Sigmoid colon (tissue), 7 donors: ENCODE measurements around the gene TFF1. TPM values are rescaled to one million over a fixed set of nuclear protein-coding genes. Genes with fewer than 3 reads are reported as not detected.

Experiments used
- DNase-seq: peaks from one replicate; pipeline ENCODE4 v3.0.0-alpha.2; 2019
- H3K27ac ChIP-seq, 4 donors: fragments of 200-600 bp; sonication (generic); one replicate each; pipeline ENCODE4 v1.5.1; 2016 to 2019; ENCODE audit warnings: mild to moderate bottlenecking in 1 of 4
- H3K27me3 ChIP-seq, 3 donors: fragments of 200-600 bp; sonication (generic); one replicate each; pipeline ENCODE4 v1.5.1; 2019; ENCODE audit warnings: mild to moderate bottlenecking in 1 of 3
- H3K36me3 ChIP-seq, 4 donors: fragments of 200-600 bp; sonication (generic); one replicate each; pipeline ENCODE4 v1.5.1; 2016 to 2019
- H3K4me1 ChIP-seq, 4 donors: fragments of 200-600 bp; sonication (generic); one replicate each; pipeline ENCODE4 v1.5.1; 2017 to 2019
- H3K4me3 ChIP-seq, 4 donors: fragments of 200-600 bp; sonication (generic); one replicate each; pipeline ENCODE4 v1.5.1; 2017 to 2019; ENCODE audit warnings: mild to moderate bottlenecking in 2 of 4, moderate library complexity in 1 of 4
- H3K9me3 ChIP-seq, 4 donors: fragments of 200-600 bp in 3 of 4; sonication (generic) in 3 of 4; one replicate each; pipeline versions ENCODE4 v1.5.1 to v1.6.1; 2013 to 2019
- CTCF ChIP-seq, 4 experiments: fragments of 450-650 bp in 3 of 4; fragments of 200-600 bp in 1 of 4; IDR thresholded peaks; one replicate each; pipeline ENCODE4 v1.5.1; 2016 to 2019; ENCODE audit warnings: antibody characterized with exemption in 4 of 4, mild to moderate bottlenecking in 3 of 4, moderate library complexity in 2 of 4
- EP300 ChIP-seq, 4 donors: sonication (generic); formaldehyde crosslinking; IDR thresholded peaks; one replicate each; pipeline ENCODE4 v1.6.1; 2017; ENCODE audit warnings: antibody characterized with exemption in 4 of 4
- POLR2A ChIP-seq, 2 donors: fragments of 450-650 bp; IDR thresholded peaks; one replicate each; pipeline ENCODE4 v1.6.1; 2016; ENCODE audit warnings: antibody characterized with exemption in 2 of 2, mild to moderate bottlenecking in 2 of 2, moderate library complexity in 2 of 2
- POLR2AphosphoS5 ChIP-seq, 4 donors: sonication (generic); formaldehyde crosslinking; IDR thresholded peaks; one replicate each; pipeline ENCODE4 v1.6.1; 2017; ENCODE audit warnings: antibody characterized with exemption in 4 of 4
- WGBS, 2 donors: extraction: QIAGEN DNeasy Blood & Tissue Kit; methylation state at CpG; one replicate each; pipeline ENCODE4 v1.1.7; 2013; 5-methylcytosine and 5-hydroxymethylcytosine counted together
- intact Hi-C: fragments of 100-400 bp; cut with DNase I; formaldehyde crosslinking; loops from one replicate; pipeline ENCODE4 v1.15.1; 2023
- polyA plus RNA-seq, 3 donors: library from polyadenylated mRNA; stranded (reverse); fragments of 200-250 nt; gene quantifications; one replicate each; pipeline ENCODE4 v1.2.3, GENCODE V29; 2013
- total RNA-seq, 4 donors: library from RNA; depleted of rRNA; stranded (reverse); fragments of >200 nt; gene quantifications; one replicate each; pipeline ENCODE4 v1.1.0, GENCODE V29; 2016
- donor health status: healthy with polysubstance abuse.
- donor health status: Bipolar disorder and iron deficiency.
- donor health status: healthy.

TFF1 gene
- total and polyA plus RNA-seq, 7 donors, result 1.1 to 706 (median 454) TPM; not detected in 3

- Histone ChIP-seq H3K36me3 (no peaks in the 10 kb centered on the region), H3K27ac (no peak overlapping the region), H3K9me3 (no peaks in the 10 kb centered on the region), H3K4me3 (no peak overlapping the region), H3K27me3 (peaks cover 3 to 22% (median 4%) of the 10 kb centered on the region in 3 donors), H3K4me1 (no peaks in the 10 kb centered on the region)
- TF ChIP-seq POLR2AphosphoS5 (IDR thresholded peaks at IDR 0.05) (no peak), CTCF (IDR thresholded peaks at IDR 0.05) (no peak), EP300 (IDR thresholded peaks at IDR 0.05) (no peak), POLR2A (IDR thresholded peaks at IDR 0.05) (no peak)
- WGBS, 2 donors, result 51 to 69% methylated on average over 17 of the region's 17 CpGs
- peak; percentile 46 for DNase-seq
- intact Hi-C loops, result no loop called here
Measured at GRCh38 chr21:42319851-42320572, 46.3 kb downstream of the TFF1 start.

- H3K9me3 ChIP-seq, result no peaks in the 10 kb centered on the region
- H3K4me3 ChIP-seq, result no peak overlapping the region
- no peak overlapping the region for H3K27ac ChIP-seq
- peaks cover 3 to 22% (median 4%) of the 10 kb centered on the region in 3 donors for H3K27me3 ChIP-seq
- H3K4me1 ChIP-seq, result no peaks in the 10 kb centered on the region
- peak; percentile 50 for DNase-seq
- no peaks in the 10 kb centered on the region for H3K36me3 ChIP-seq
- 27 to 28% methylated on average over 10 of the region's 10 CpGs for WGBS, 2 donors
- intact Hi-C loops, result no loop called here
- TF ChIP-seq CTCF (IDR thresholded peaks at IDR 0.05) (no peak), POLR2A (IDR thresholded peaks at IDR 0.05) (no peak), EP300 (IDR thresholded peaks at IDR 0.05) (no peak), POLR2AphosphoS5 (IDR thresholded peaks at IDR 0.05) (no peak)
Measured at GRCh38 chr21:42319376-42319775, 47.0 kb downstream of the TFF1 start.

- Histone ChIP-seq H3K36me3 (no peaks in the 10 kb centered on the region), H3K27ac (no peak overlapping the region), H3K9me3 (no peaks in the 10 kb centered on the region), H3K4me3 (no peak overlapping the region), H3K27me3 (peaks cover 3 to 22% (median 4%) of the 10 kb centered on the region in 3 donors), H3K4me1 (no peaks in the 10 kb centered on the region)
- TF ChIP-seq CTCF (IDR thresholded peaks at IDR 0.05) (no peak), POLR2AphosphoS5 (IDR thresholded peaks at IDR 0.05) (no peak), EP300 (IDR thresholded peaks at IDR 0.05) (no peak), POLR2A (IDR thresholded peaks at IDR 0.05) (no peak)
- WGBS, 2 donors, result 80 to 85% methylated on average over 20 of the region's 20 CpGs
- peak; percentile 45 for DNase-seq
- intact Hi-C loops, result no loop called here
Measured at GRCh38 chr21:42317826-42318746, 48.2 kb downstream of the TFF1 start.

GRCh38 chr21:42317341-42317741 is 49.0 kb downstream of the TFF1 start:
- intact Hi-C loops, result no loop called here
- Histone ChIP-seq H3K36me3 (no peaks in the 10 kb centered on the region), H3K4me1 (no peaks in the 10 kb centered on the region), H3K4me3 (no peak overlapping the region), H3K9me3 (no peaks in the 10 kb centered on the region), H3K27ac (no peak overlapping the region), H3K27me3 (peaks cover 0 to 18% (median 4%) of the 10 kb centered on the region in 3 donors)
- 17 to 69% methylated on average over 8 of the region's 8 CpGs for WGBS, 2 donors
- TF ChIP-seq EP300 (IDR thresholded peaks at IDR 0.05) (no peak), POLR2A (IDR thresholded peaks at IDR 0.05) (peak in 1 of 2 donors; percentile 3)
- no peak for DNase-seq

- no peaks in the 10 kb centered on the region for H3K9me3 ChIP-seq
- intact Hi-C loops, result no loop called here
- peaks cover 0 to 18% (median 4%) of the 10 kb centered on the region in 3 donors for H3K27me3 ChIP-seq
- TF ChIP-seq POLR2AphosphoS5 (IDR thresholded peaks at IDR 0.05) (peak in 1 of 4 donors; percentile 23), EP300 (IDR thresholded peaks at IDR 0.05) (no peak), POLR2A (IDR thresholded peaks at IDR 0.05) (peak in 1 of 2 donors; percentile 41), CTCF (IDR thresholded peaks at IDR 0.05) (no peak)
- H3K27ac ChIP-seq, result no peak overlapping the region
- no peak overlapping the region for H3K4me3 ChIP-seq
- WGBS, 2 donors, result 22 to 73% methylated on average over 16 of the region's 16 CpGs
- no peaks in the 10 kb centered on the region for H3K4me1 ChIP-seq
- H3K36me3 ChIP-seq, result no peaks in the 10 kb centered on the region
- DNase-seq, result no peak
Measured at GRCh38 chr21:42316891-42317290, 49.4 kb downstream of the TFF1 start.
